GM12878 (cell line): ENCODE measurements around the gene AIG1. TPM values are rescaled to one million over a fixed set of nuclear protein-coding genes. Genes with fewer than 3 reads are reported as not detected.
"Not testable (repeated sequence)": the region's sequence is repeated elsewhere in the genome, so short reads cannot be mapped to it uniquely, and the experiment has no call there.

Source experiments
- ATAC-seq: fragments of 200-7000 bp; cut with Tn5 transposase; 3 replicates; pipeline ENCODE4 v1.9.1; 2020; ENCODE audit warnings: mild to moderate bottlenecking, moderate library complexity
- BruUV-seq: library from RNA; stranded (reverse); fragments of 400-500 nt; replicated peaks from 2 replicates; lab custom pipeline; 2021; lab: Mats Ljungman, UMichigan
- CTCF ChIA-PET: fragments of 300-600 bp; sonication (Branson Sonifier 250); formaldehyde crosslinking; extraction: SDS; loops from one replicate; lab custom pipeline; 2021; ENCODE audit warnings: inconsistent platforms; lab: Yijun Ruan, JAX
- POLR2A ChIA-PET: fragments of 350-600 bp; formaldehyde crosslinking; extraction: SDS; loops from one replicate; lab custom pipeline; 2021; ENCODE audit warnings: inconsistent platforms; lab: Charles Lee
- RAD21 ChIA-PET: fragments of 300-600 bp; sonication (Branson Sonifier 250); formaldehyde crosslinking; loops from one replicate; lab custom pipeline; 2023; ENCODE audit warnings: antibody characterized with exemption; ENCODE audit not compliant: unreplicated experiment; lab: Charles Lee
- SMC1A ChIA-PET: fragments of 300-600 bp; sonication (Branson Sonifier 250); formaldehyde crosslinking; loops from one replicate; lab custom pipeline; 2023; ENCODE audit not compliant: unreplicated experiment, uncharacterized antibody; lab: Charles Lee
- DNase-seq: peaks from one replicate; pipeline ENCODE4 v3.0.0-alpha.2; 2011; ENCODE audit warnings: low read depth, low spot score
- FAIRE-seq: peaks from 3 replicates; lab custom pipeline; 2011; peaks lifted over from hg19 to GRCh38; lab: Jason Lieb, UNC
- H2AFZ ChIP-seq: 2 replicates; pipeline ENCODE4 v1.6.0; 2011; ENCODE audit warnings: low read depth, low read length, control low read depth; ENCODE audit not compliant: control insufficient read depth
- H3K27ac ChIP-seq: 2 replicates; pipeline ENCODE4 v1.5.1; 2011; ENCODE audit warnings: control low read depth; ENCODE audit not compliant: control insufficient read depth, insufficient read depth
- H3K27me3 ChIP-seq, 2 experiments: replicated peaks in 1 of 2; 2 replicates each; pipeline versions ENCODE4 v1.6.0 to v1.6.1; 2011; ENCODE audit warnings: low read length in 1 of 2; ENCODE audit not compliant: control insufficient read depth in 2 of 2, insufficient read depth in 2 of 2
- H3K36me3 ChIP-seq, 2 experiments: 2 replicates each; pipeline ENCODE4 v1.5.1; 2011; ENCODE audit warnings: low read length in 1 of 2; ENCODE audit not compliant: control insufficient read depth in 2 of 2, insufficient read depth in 2 of 2
- H3K4me1 ChIP-seq: 2 replicates; pipeline ENCODE4 v1.6.1; 2011; ENCODE audit warnings: mild to moderate bottlenecking, low read length, moderate library complexity, mixed read lengths; ENCODE audit not compliant: control insufficient read depth, insufficient read depth
- H3K4me2 ChIP-seq: 2 replicates; pipeline ENCODE4 v1.6.0; 2011; ENCODE audit warnings: control low read depth; ENCODE audit not compliant: control insufficient read depth, insufficient read depth
- H3K4me3 ChIP-seq: fragments of 200-600 bp; sonication (generic); 2 replicates; pipeline ENCODE4 v1.5.1; 2016
- H3K79me2 ChIP-seq: 2 replicates; pipeline ENCODE4 v1.6.0; 2011; ENCODE audit warnings: low read length; ENCODE audit not compliant: control insufficient read depth, insufficient read depth
- H3K9ac ChIP-seq: 2 replicates; pipeline ENCODE4 v1.8.0; 2011; ENCODE audit warnings: low read length, control low read depth, mixed read lengths; ENCODE audit not compliant: control insufficient read depth, insufficient read depth
- H3K9me3 ChIP-seq: replicated peaks from 3 replicates; pipeline ENCODE4 v1.5.1; 2011; ENCODE audit warnings: mild to moderate bottlenecking, low read length; ENCODE audit not compliant: control insufficient read depth, insufficient read depth
- H4K20me1 ChIP-seq: 2 replicates; pipeline ENCODE4 v1.6.0; 2011; ENCODE audit not compliant: control insufficient read depth, insufficient read depth
- FOS ChIP-seq: IDR thresholded peaks from 3 replicates; pipeline ENCODE4 v1.6.1; 2011; ENCODE audit warnings: borderline replicate concordance; ENCODE audit not compliant: insufficient read length; ENCODE audit errors: extremely low read depth
- NFYA ChIP-seq: IDR thresholded peaks from 2 replicates; pipeline ENCODE4 v1.6.1; 2011; ENCODE audit warnings: low read depth, mild to moderate bottlenecking, low read length, improper control_type of control experiment, borderline replicate concordance
- NFYB ChIP-seq: IDR thresholded peaks from 2 replicates; pipeline ENCODE4 v1.6.1; 2011; ENCODE audit warnings: low read depth, mild to moderate bottlenecking, low read length, improper control_type of control experiment, moderate library complexity; ENCODE audit not compliant: insufficient read depth
- SP1 ChIP-seq: IDR thresholded peaks from one replicate; pipeline ENCODE4 v1.6.1; 2011; ENCODE audit warnings: low read depth, low read length
- SUPT20H ChIP-seq: IDR thresholded peaks from 2 replicates; pipeline ENCODE4 v1.6.1; 2011; ENCODE audit warnings: low read depth, mild to moderate bottlenecking, low read length, moderate library complexity, borderline replicate concordance; ENCODE audit not compliant: control insufficient read depth
- YY1 ChIP-seq: IDR thresholded peaks from 2 replicates; pipeline ENCODE4 v1.6.1; 2011; ENCODE audit warnings: low read depth, mild to moderate bottlenecking, low read length
- WGBS: methylation state at CpG from one replicate; pipeline ENCODE4 v1.1.6; 2016; ENCODE audit warnings: low lambda C conversion rate; ENCODE audit not compliant: insufficient replicate concordance, insufficient coverage; ENCODE audit errors: missing lambda C conversion rate; 5-methylcytosine and 5-hydroxymethylcytosine counted together
- in situ Hi-C: fragments of 300-500 bp; cut with MboI; formaldehyde crosslinking; loops from 9 replicates; pipeline ENCODE4 v1.14.3; 2018; ENCODE audit warnings: mixed read lengths
- intact Hi-C: fragments of 100-400 bp; cut with micrococcal nuclease; formaldehyde crosslinking; loops from one replicate; pipeline ENCODE4 v1.14.2; 2022; ENCODE audit not compliant: unreplicated experiment
- polyA plus RNA-seq, 11 experiments: library from polyadenylated mRNA; depleted of rRNA in 4 of 11; unstranded in 6 of 11; stranded (reverse) in 5 of 11; fragments of >200 nt; fragmentation: Nextera tagmentation in 4 of 11; fragmentation: Illumina TruSeq in 1 of 11; extraction: Ambion mirVana in 4 of 11; extraction: Trizol in 1 of 11; gene quantifications; 1 replicate in 1 of 11; 2 replicates in 10 of 11; pipeline versions ENCODE4 v1.2.1 to v1.2.3, GENCODE V29; 2011 to 2016; ENCODE audit warnings: inconsistent platforms in 2 of 11, missing spikeins in 2 of 11, low read depth in 1 of 11
- total RNA-seq, 4 experiments: library from RNA; depleted of rRNA in 3 of 4; stranded (reverse); fragments of >200 nt in 3 of 4; fragmentation: Illumina TruSeq in 1 of 4; extraction: Trizol in 1 of 4; gene quantifications; 2 replicates each; pipeline versions ENCODE4 v1.2.1 to v1.2.3, GENCODE V29; 2013 to 2021
- TF ChIP-seq, protein P1 (sequence below): fragments of 450-650 bp; IDR thresholded peaks from 2 replicates; pipeline ENCODE4 v1.6.1; 2018; ENCODE audit warnings: mild to moderate bottlenecking, low read depth, moderate library complexity; ENCODE audit not compliant: partially characterized antibody

The AIG1 gene
- total and polyA plus RNA-seq, 10 of the 15 experiments (the other 5 are each of a cell fraction or from before 2014, with no cell fraction given): 27.0 to 74.5 (median 36.4) TPM

DNA sequence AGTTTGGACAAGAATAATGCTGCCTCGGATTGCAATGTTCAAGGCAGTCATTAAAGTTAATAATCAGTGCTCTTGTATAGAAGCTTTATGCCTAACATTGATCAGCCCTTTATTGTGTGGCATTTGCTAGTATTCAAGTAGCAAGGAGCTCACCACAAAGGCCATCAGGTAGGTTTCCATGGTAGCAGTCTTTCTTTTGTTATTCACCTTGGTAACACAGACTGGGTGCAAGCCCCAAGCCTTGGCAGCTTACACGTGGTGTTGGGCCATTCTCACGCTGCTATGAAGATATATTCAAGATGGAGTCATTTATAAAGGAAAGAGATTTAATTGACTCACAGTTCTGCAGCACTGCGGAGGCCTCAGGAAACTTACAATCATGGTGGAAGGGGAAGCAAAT is 240.5 kb downstream of the AIG1 start:
- no peak for DNase-seq
- H3K4me2 ChIP-seq: no peak overlapping the region
- H2AFZ ChIP-seq: no peak overlapping the region
- intact Hi-C loops: no loop called here
- peaks cover 10% of the 10 kb centered on the region; the same call in 1 of the 2 replicates for H3K4me1 ChIP-seq
- no peak overlapping the region for H3K9ac ChIP-seq
- TF ChIP-seq SUPT20H: no peak
- no peak for TF ChIP-seq SP1
- TF ChIP-seq YY1: no peak
- TF ChIP-seq NFYA: no peak
- TF ChIP-seq NFYB: no peak
- TF ChIP-seq, protein P1, sequence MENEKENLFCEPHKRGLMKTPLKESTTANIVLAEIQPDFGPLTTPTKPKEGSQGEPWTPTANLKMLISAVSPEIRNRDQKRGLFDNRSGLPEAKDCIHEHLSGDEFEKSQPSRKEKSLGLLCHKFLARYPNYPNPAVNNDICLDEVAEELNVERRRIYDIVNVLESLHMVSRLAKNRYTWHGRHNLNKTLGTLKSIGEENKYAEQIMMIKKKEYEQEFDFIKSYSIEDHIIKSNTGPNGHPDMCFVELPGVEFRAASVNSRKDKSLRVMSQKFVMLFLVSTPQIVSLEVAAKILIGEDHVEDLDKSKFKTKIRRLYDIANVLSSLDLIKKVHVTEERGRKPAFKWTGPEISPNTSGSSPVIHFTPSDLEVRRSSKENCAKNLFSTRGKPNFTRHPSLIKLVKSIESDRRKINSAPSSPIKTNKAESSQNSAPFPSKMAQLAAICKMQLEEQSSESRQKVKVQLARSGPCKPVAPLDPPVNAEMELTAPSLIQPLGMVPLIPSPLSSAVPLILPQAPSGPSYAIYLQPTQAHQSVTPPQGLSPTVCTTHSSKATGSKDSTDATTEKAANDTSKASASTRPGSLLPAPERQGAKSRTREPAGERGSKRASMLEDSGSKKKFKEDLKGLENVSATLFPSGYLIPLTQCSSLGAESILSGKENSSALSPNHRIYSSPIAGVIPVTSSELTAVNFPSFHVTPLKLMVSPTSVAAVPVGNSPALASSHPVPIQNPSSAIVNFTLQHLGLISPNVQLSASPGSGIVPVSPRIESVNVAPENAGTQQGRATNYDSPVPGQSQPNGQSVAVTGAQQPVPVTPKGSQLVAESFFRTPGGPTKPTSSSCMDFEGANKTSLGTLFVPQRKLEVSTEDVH: no peak
- no peak for TF ChIP-seq FOS
- TF ChIP-seq, all 136 proteins: peak for 0
- ChIA-PET POLR2A (no interaction called here), SMC1A (interaction anchor here (1.0 to 1.6 kb wide), 3 partner anchors 21 to 126 kb away, joined by 3 to 5 read pairs (median 4); no protein-coding TSS in a partner anchor), CTCF (interaction anchor here (0.7 to 1.2 kb wide), 2 partner anchors 11 to 28 kb away, joined by 3 to 5 read pairs; no protein-coding TSS in a partner anchor), RAD21 (no interaction called here)
- in situ Hi-C loops: no loop called here
- H3K36me3 ChIP-seq: no peaks in the 10 kb centered on the region
- 96% methylated on average over 4 of the region's 4 CpGs for WGBS
- no peaks in the 10 kb centered on the region for H3K79me2 ChIP-seq
- BruUV-seq: no TSS peak
- no peak overlapping the region for H3K27ac ChIP-seq
- no peaks in the 10 kb centered on the region for H3K9me3 ChIP-seq
- no peaks in the 10 kb centered on the region for H3K27me3 ChIP-seq
- no peak overlapping the region for H3K4me3 ChIP-seq
- ATAC-seq (no peak), FAIRE-seq (no peak)
- H4K20me1 ChIP-seq: no peaks in the 10 kb centered on the region

GRCh38 chr6:143307760-143308159 is 247.1 kb downstream of the AIG1 start:
- in situ Hi-C loops, DNase-seq, FAIRE-seq, intact Hi-C loops, CTCF ChIA-PET, BruUV-seq, H3K79me2 ChIP-seq, POLR2A ChIA-PET, H3K9me3 ChIP-seq, RAD21 ChIA-PET, H3K4me3 ChIP-seq, H2AFZ ChIP-seq, H3K4me2 ChIP-seq, H3K27ac ChIP-seq, H3K27me3 ChIP-seq, SMC1A ChIA-PET, H4K20me1 ChIP-seq, H3K9ac ChIP-seq, H3K4me1 ChIP-seq, H3K36me3 ChIP-seq, ATAC-seq: not testable (repeated sequence)
- 95% methylated on average over 10 of the region's 10 CpGs for WGBS
